Activated B cell treated with CpG ODN at 0.5 μM for 24 hours (primary cell): Measurements from ENCODE around the gene ATG4A. TPM values are rescaled to one million over a fixed set of nuclear protein-coding genes. Genes with fewer than 3 reads are reported as not detected.

Experiments used
- ATAC-seq: fragments of 200-7000 bp; cut with Tn5 transposase; one replicate; pipeline ENCODE4 v1.10.0; 2021; ENCODE audit warnings: low read depth, mild to moderate bottlenecking, moderate library complexity
- CTCF ChIA-PET: fragments of 350-600 bp; sonication (Branson Sonifier 250); formaldehyde crosslinking; loops from one replicate; lab custom pipeline; 2021; ENCODE audit warnings: antibody characterized with exemption; lab: Charles Lee
- POLR2A ChIA-PET: fragments of 350-600 bp; sonication (Branson Sonifier 250); formaldehyde crosslinking; loops from one replicate; lab custom pipeline; 2021; ENCODE audit warnings: antibody characterized with exemption; lab: Charles Lee
- DNase-seq: peaks from one replicate; pipeline ENCODE4 v3.0.0; 2022
- H3K27ac Mint-ChIP-seq: one replicate; pipeline ENCODE4 v1.8.0; 2020; ENCODE audit warnings: mixed read lengths
- H3K27me3 Mint-ChIP-seq: one replicate; pipeline ENCODE4 v1.8.0; 2021; ENCODE audit warnings: mixed read lengths
- H3K36me3 Mint-ChIP-seq: one replicate; pipeline ENCODE4 v1.8.0; 2021; ENCODE audit warnings: low read depth, mixed read lengths
- H3K4me1 Mint-ChIP-seq: one replicate; pipeline ENCODE4 v1.8.0; 2021; ENCODE audit warnings: mixed read lengths
- H3K4me3 Mint-ChIP-seq: one replicate; pipeline ENCODE4 v1.8.0; 2020; ENCODE audit warnings: mild to moderate bottlenecking, mixed read lengths
- H3K9me3 Mint-ChIP-seq: one replicate; pipeline ENCODE4 v1.8.0; 2020; ENCODE audit warnings: mixed read lengths
- CTCF ChIP-seq: fragments of 200-600 bp; IDR thresholded peaks from one replicate; pipeline ENCODE4 v1.8.0; 2022; ENCODE audit warnings: antibody characterized with exemption, mild to moderate bottlenecking
- intact Hi-C: fragments of 100-400 bp; cut with micrococcal nuclease; formaldehyde crosslinking; loops from one replicate; pipeline ENCODE4 v1.15.1; 2024
- total RNA-seq: library from RNA; stranded (reverse); gene quantifications from 2 replicates; pipeline ENCODE4 v1.2.3, GENCODE V29; 2022

ATG4A gene
- total RNA-seq, 1 donor from 2014 or later = 9.9 TPM

GRCh38 chrX:108055546-108055945 is 36.0 kb upstream of the ATG4A start:
- ChIA-PET CTCF (no interaction called here), POLR2A (no interaction called here)
- Mint-ChIP-seq H3K4me1 (no peaks in the 10 kb centered on the region), H3K27ac (no peak overlapping the region), H3K27me3 (no peaks in the 10 kb centered on the region), H3K36me3 (peaks cover 2% of the 10 kb centered on the region), H3K9me3 (no peaks in the 10 kb centered on the region), H3K4me3 (no peak overlapping the region)
- DNase-seq = no peak
- TF ChIP-seq CTCF = no peak
- ATAC-seq = no peak
- intact Hi-C loops = no loop called here

GRCh38 chrX:108059801-108060200 is 31.8 kb upstream of the ATG4A start:
- DNase-seq = no peak
- H3K27ac Mint-ChIP-seq = no peak overlapping the region
- H3K36me3 Mint-ChIP-seq = peaks cover 2% of the 10 kb centered on the region
- ChIA-PET CTCF (no interaction called here), POLR2A (no interaction called here)
- no peak overlapping the region for H3K4me3 Mint-ChIP-seq
- H3K27me3 Mint-ChIP-seq = no peaks in the 10 kb centered on the region
- no peak for ATAC-seq
- intact Hi-C loops = no loop called here
- no peak for TF ChIP-seq CTCF
- no peaks in the 10 kb centered on the region for H3K4me1 Mint-ChIP-seq
- H3K9me3 Mint-ChIP-seq = no peaks in the 10 kb centered on the region

- no peaks in the 10 kb centered on the region for H3K27me3 Mint-ChIP-seq
- H3K36me3 Mint-ChIP-seq = no peaks in the 10 kb centered on the region
- no peak for TF ChIP-seq CTCF
- intact Hi-C loops = no loop called here
- ATAC-seq (no peak), DNase-seq (no peak)
- H3K9me3 Mint-ChIP-seq = no peaks in the 10 kb centered on the region
- H3K4me3 Mint-ChIP-seq = no peak overlapping the region
- no peaks in the 10 kb centered on the region for H3K4me1 Mint-ChIP-seq
- CTCF ChIA-PET = no interaction called here
- POLR2A ChIA-PET = no interaction called here
- no peak overlapping the region for H3K27ac Mint-ChIP-seq
Observed at GRCh38 chrX:108064001-108064400, 27.6 kb upstream of the ATG4A start.

GRCh38 chrX:108064613-108065012 is 27.0 kb upstream of the ATG4A start:
- no peaks in the 10 kb centered on the region for H3K27me3 Mint-ChIP-seq
- H3K4me1 Mint-ChIP-seq = no peaks in the 10 kb centered on the region
- no peaks in the 10 kb centered on the region for H3K36me3 Mint-ChIP-seq
- TF ChIP-seq CTCF = no peak
- ChIA-PET POLR2A (no interaction called here), CTCF (no interaction called here)
- H3K27ac Mint-ChIP-seq = no peak overlapping the region
- H3K9me3 Mint-ChIP-seq = no peaks in the 10 kb centered on the region
- intact Hi-C loops = no loop called here
- ATAC-seq (no peak), DNase-seq (no peak)
- H3K4me3 Mint-ChIP-seq = no peak overlapping the region

GRCh38 chrX:108068121-108068520 is 23.5 kb upstream of the ATG4A start:
- Mint-ChIP-seq H3K27ac (no peak overlapping the region), H3K4me1 (peaks cover 3% of the 10 kb centered on the region), H3K27me3 (no peaks in the 10 kb centered on the region), H3K9me3 (no peaks in the 10 kb centered on the region), H3K4me3 (no peak overlapping the region), H3K36me3 (no peaks in the 10 kb centered on the region)
- DNase-seq = no peak
- TF ChIP-seq CTCF = no peak
- POLR2A ChIA-PET = no interaction called here
- ATAC-seq = no peak
- intact Hi-C loops = no loop called here
- CTCF ChIA-PET = no interaction called here
